ENCODE data around the gene ROBO1. TPM values are rescaled to one million over a fixed set of nuclear protein-coding genes. Genes with fewer than 3 reads are reported as not detected.
A peak's percentile ranks its signal among the peaks of the same experiment; 100 is the strongest.

The ROBO1 gene
- total and polyA plus RNA-seq, 4 donors = 68.8 to 181 (median 106) TPM

- Histone ChIP-seq H3K27ac (ENCODE audit: low read depth, low read length) (no peak overlapping the region), H3K4me3 (ENCODE audit: low read depth, low read length) (no peak overlapping the region)
- 39% methylated on average over 2 of the region's 9 CpGs for WGBS (ENCODE audit: insufficient coverage)
Observed at GRCh38 chr3:78994174-78995027, 773.4 kb downstream of the ROBO1 start.

GRCh38 chr3:78993375-78993774, 774.4 kb downstream of the ROBO1 start:
- DNase-seq (ENCODE audit: low read depth in 4 of 6, low spot score in 6 of 6) = no peak
- Histone ChIP-seq H3K4me3 (ENCODE audit: low read depth, low read length) (no peak overlapping the region), H3K27ac (ENCODE audit: low read depth, low read length) (no peak overlapping the region), H3K27me3 (ENCODE audit: control insufficient read depth, insufficient read depth, low read length) (no peaks in the 10 kb centered on the region), H3K36me3 (ENCODE audit: control insufficient read depth, insufficient read depth, low read length) (no peaks in the 10 kb centered on the region), H3K9me3 (ENCODE audit: control insufficient read depth, insufficient read depth, low read length) (no peaks in the 10 kb centered on the region), H3K4me1 (ENCODE audit: control insufficient read depth, insufficient read depth, low read length) (no peaks in the 10 kb centered on the region)
- 100% methylated on average over 2 of the region's 4 CpGs for WGBS (ENCODE audit: insufficient coverage)

More at GRCh38 chr3:78994174-78995027, 773.4 kb downstream of the ROBO1 start:
- H3K27me3 ChIP-seq (ENCODE audit: control insufficient read depth, insufficient read depth, low read length) = no peaks in the 10 kb centered on the region
- no peak for DNase-seq (ENCODE audit: low read depth in 4 of 6, low spot score in 6 of 6)
- H3K36me3 ChIP-seq (ENCODE audit: control insufficient read depth, insufficient read depth, low read length) = no peaks in the 10 kb centered on the region
- H3K4me1 ChIP-seq (ENCODE audit: control insufficient read depth, insufficient read depth, low read length) = no peaks in the 10 kb centered on the region
- H3K9me3 ChIP-seq (ENCODE audit: control insufficient read depth, insufficient read depth, low read length) = peaks cover 3% of the 10 kb centered on the region

GRCh38 chr3:78992830-78993229, 775.0 kb downstream of the ROBO1 start:
- Histone ChIP-seq H3K36me3 (ENCODE audit: control insufficient read depth, insufficient read depth, low read length) (no peaks in the 10 kb centered on the region), H3K27me3 (ENCODE audit: control insufficient read depth, insufficient read depth, low read length) (no peaks in the 10 kb centered on the region), H3K4me3 (ENCODE audit: low read depth, low read length) (no peak overlapping the region), H3K4me1 (ENCODE audit: control insufficient read depth, insufficient read depth, low read length) (no peaks in the 10 kb centered on the region), H3K9me3 (ENCODE audit: control insufficient read depth, insufficient read depth, low read length) (no peaks in the 10 kb centered on the region), H3K27ac (ENCODE audit: low read depth, low read length) (no peak overlapping the region)
- WGBS (ENCODE audit: insufficient coverage) = no CpG with 5 or more reads among the region's 3 CpGs
- no peak for DNase-seq (ENCODE audit: low read depth in 4 of 6, low spot score in 6 of 6)

- DNase-seq (ENCODE audit: low read depth in 4 of 6, low spot score in 6 of 6) = no peak
- Histone ChIP-seq H3K4me3 (ENCODE audit: low read depth, low read length) (no peak overlapping the region), H3K27ac (ENCODE audit: low read depth, low read length) (no peak overlapping the region), H3K9me3 (ENCODE audit: control insufficient read depth, insufficient read depth, low read length) (no peaks in the 10 kb centered on the region), H3K27me3 (ENCODE audit: control insufficient read depth, insufficient read depth, low read length) (no peaks in the 10 kb centered on the region), H3K4me1 (ENCODE audit: control insufficient read depth, insufficient read depth, low read length) (no peaks in the 10 kb centered on the region), H3K36me3 (ENCODE audit: control insufficient read depth, insufficient read depth, low read length) (no peaks in the 10 kb centered on the region)
Observed at GRCh38 chr3:78992400-78992799, 775.4 kb downstream of the ROBO1 start.

- H3K27me3 ChIP-seq (ENCODE audit: control insufficient read depth, insufficient read depth, low read length) = no peaks in the 10 kb centered on the region
- H3K36me3 ChIP-seq (ENCODE audit: control insufficient read depth, insufficient read depth, low read length) = no peaks in the 10 kb centered on the region
- H3K27ac ChIP-seq (ENCODE audit: low read depth, low read length) = no peak overlapping the region
- no peak for DNase-seq (ENCODE audit: low read depth in 4 of 6, low spot score in 6 of 6)
- no peaks in the 10 kb centered on the region for H3K9me3 ChIP-seq (ENCODE audit: control insufficient read depth, insufficient read depth, low read length)
- no peak overlapping the region for H3K4me3 ChIP-seq (ENCODE audit: low read depth, low read length)
- 86% methylated on average over 1 of the region's 2 CpGs for WGBS (ENCODE audit: insufficient coverage)
- H3K4me1 ChIP-seq (ENCODE audit: control insufficient read depth, insufficient read depth, low read length) = no peaks in the 10 kb centered on the region
Observed at GRCh38 chr3:78991656-78992055, 776.1 kb downstream of the ROBO1 start.

GRCh38 chr3:78990156-78990555, 777.6 kb downstream of the ROBO1 start:
- Histone ChIP-seq H3K27ac (ENCODE audit: low read depth, low read length) (no peak overlapping the region), H3K4me1 (ENCODE audit: control insufficient read depth, insufficient read depth, low read length) (no peaks in the 10 kb centered on the region), H3K27me3 (ENCODE audit: control insufficient read depth, insufficient read depth, low read length) (no peaks in the 10 kb centered on the region), H3K36me3 (ENCODE audit: control insufficient read depth, insufficient read depth, low read length) (no peaks in the 10 kb centered on the region), H3K4me3 (ENCODE audit: low read depth, low read length) (no peak overlapping the region), H3K9me3 (ENCODE audit: control insufficient read depth, insufficient read depth, low read length) (no peaks in the 10 kb centered on the region)
- no peak for DNase-seq (ENCODE audit: low read depth in 4 of 6, low spot score in 6 of 6)
- WGBS (ENCODE audit: insufficient coverage) = no CpG with 5 or more reads among the region's 4 CpGs

GRCh38 chr3:78988324-78988723, 779.5 kb downstream of the ROBO1 start:
- Histone ChIP-seq H3K4me1 (ENCODE audit: control insufficient read depth, insufficient read depth, low read length) (no peaks in the 10 kb centered on the region), H3K36me3 (ENCODE audit: control insufficient read depth, insufficient read depth, low read length) (no peaks in the 10 kb centered on the region), H3K27me3 (ENCODE audit: control insufficient read depth, insufficient read depth, low read length) (no peaks in the 10 kb centered on the region), H3K27ac (ENCODE audit: low read depth, low read length) (no peak overlapping the region), H3K4me3 (ENCODE audit: low read depth, low read length) (no peak overlapping the region), H3K9me3 (ENCODE audit: control insufficient read depth, insufficient read depth, low read length) (no peaks in the 10 kb centered on the region)
- peak in 1 of 6 donors; percentile 36 for DNase-seq (ENCODE audit: low read depth in 4 of 6, low spot score in 6 of 6)

GRCh38 chr3:78986416-78987101, 781.2 kb downstream of the ROBO1 start:
- no peaks in the 10 kb centered on the region for H3K9me3 ChIP-seq (ENCODE audit: control insufficient read depth, insufficient read depth, low read length)
- no peak overlapping the region for H3K27ac ChIP-seq (ENCODE audit: low read depth, low read length)
- no peaks in the 10 kb centered on the region for H3K4me1 ChIP-seq (ENCODE audit: control insufficient read depth, insufficient read depth, low read length)
- H3K36me3 ChIP-seq (ENCODE audit: control insufficient read depth, insufficient read depth, low read length) = no peaks in the 10 kb centered on the region
- peak in 2 of 6 donors; percentile 36 to 64 for DNase-seq (ENCODE audit: low read depth in 4 of 6, low spot score in 6 of 6)
- WGBS (ENCODE audit: insufficient coverage) = 18% methylated on average over 2 of the region's 5 CpGs
- H3K27me3 ChIP-seq (ENCODE audit: control insufficient read depth, insufficient read depth, low read length) = no peaks in the 10 kb centered on the region
- no peak overlapping the region for H3K4me3 ChIP-seq (ENCODE audit: low read depth, low read length)

GRCh38 chr3:78985981-78986380, 781.8 kb downstream of the ROBO1 start:
- no peak overlapping the region for H3K4me3 ChIP-seq (ENCODE audit: low read depth, low read length)
- WGBS (ENCODE audit: insufficient coverage) = no CpG with 5 or more reads among the region's 2 CpGs
- no peaks in the 10 kb centered on the region for H3K4me1 ChIP-seq (ENCODE audit: control insufficient read depth, insufficient read depth, low read length)
- no peaks in the 10 kb centered on the region for H3K27me3 ChIP-seq (ENCODE audit: control insufficient read depth, insufficient read depth, low read length)
- H3K36me3 ChIP-seq (ENCODE audit: control insufficient read depth, insufficient read depth, low read length) = no peaks in the 10 kb centered on the region
- H3K27ac ChIP-seq (ENCODE audit: low read depth, low read length) = no peak overlapping the region
- H3K9me3 ChIP-seq (ENCODE audit: control insufficient read depth, insufficient read depth, low read length) = no peaks in the 10 kb centered on the region
- DNase-seq (ENCODE audit: low read depth in 4 of 6, low spot score in 6 of 6) = no peak

GRCh38 chr3:78979028-78979427, 788.8 kb downstream of the ROBO1 start:
- WGBS (ENCODE audit: insufficient coverage) = 23% methylated on average over 2 of the region's 4 CpGs
- Histone ChIP-seq H3K27ac (ENCODE audit: low read depth, low read length) (no peak overlapping the region), H3K4me1 (ENCODE audit: control insufficient read depth, insufficient read depth, low read length) (no peaks in the 10 kb centered on the region), H3K27me3 (ENCODE audit: control insufficient read depth, insufficient read depth, low read length) (no peaks in the 10 kb centered on the region), H3K36me3 (ENCODE audit: control insufficient read depth, insufficient read depth, low read length) (no peaks in the 10 kb centered on the region), H3K4me3 (ENCODE audit: low read depth, low read length) (no peak overlapping the region), H3K9me3 (ENCODE audit: control insufficient read depth, insufficient read depth, low read length) (no peaks in the 10 kb centered on the region)
- peak in 2 of 6 donors; percentile 59 to 90 for DNase-seq (ENCODE audit: low read depth in 4 of 6, low spot score in 6 of 6)

All from spinal cord (tissue), 10 donors.